ENCODE results near the gene MANBA.

Gene MANBA

GRCh38 chr4:102707150-102707549, 53.6 kb downstream of the MANBA start:
- no peak for DNase-seq (ENCODE audit: low read depth in 1 of 2, low spot score in 1 of 2)
- TF ChIP-seq JUND (IDR thresholded peaks at IDR 0.05; ENCODE audit: low read depth) = no peak
- in situ Hi-C loops (cut with HindIII; ENCODE audit: low pct_unique_long_range_greater_than_20kb, low sequenced_read_pairs) = no loop called here

- no peak for DNase-seq (ENCODE audit: low read depth in 1 of 2, low spot score in 1 of 2)
- TF ChIP-seq JUND (IDR thresholded peaks at IDR 0.05; ENCODE audit: low read depth) = no peak
- in situ Hi-C loops (cut with HindIII; ENCODE audit: low pct_unique_long_range_greater_than_20kb, low sequenced_read_pairs) = no loop called here
Observed at GRCh38 chr4:102705391-102705935, 55.3 kb downstream of the MANBA start.

- TF ChIP-seq JUND (IDR thresholded peaks at IDR 0.05; ENCODE audit: low read depth) = no peak
- no peak for DNase-seq (ENCODE audit: low read depth in 1 of 2, low spot score in 1 of 2)
- in situ Hi-C loops (cut with HindIII; ENCODE audit: low pct_unique_long_range_greater_than_20kb, low sequenced_read_pairs) = no loop called here
Observed at GRCh38 chr4:102696758-102697157, 64.0 kb downstream of the MANBA start.

GRCh38 chr4:102694791-102695190, 66.0 kb downstream of the MANBA start:
- TF ChIP-seq JUND (IDR thresholded peaks at IDR 0.05; ENCODE audit: low read depth) = no peak
- no peak for DNase-seq (ENCODE audit: low read depth in 1 of 2, low spot score in 1 of 2)
- in situ Hi-C loops (cut with HindIII; ENCODE audit: low pct_unique_long_range_greater_than_20kb, low sequenced_read_pairs) = no loop called here

- in situ Hi-C loops (cut with HindIII; ENCODE audit: low pct_unique_long_range_greater_than_20kb, low sequenced_read_pairs) = no loop called here
- no peak for DNase-seq (ENCODE audit: low read depth in 1 of 2, low spot score in 1 of 2)
- no peak for TF ChIP-seq JUND (IDR thresholded peaks at IDR 0.05; ENCODE audit: low read depth)
Observed at GRCh38 chr4:102693861-102694260, 66.9 kb downstream of the MANBA start.

- DNase-seq (ENCODE audit: low read depth in 1 of 2, low spot score in 1 of 2) = no peak
- no peak for TF ChIP-seq JUND (IDR thresholded peaks at IDR 0.05; ENCODE audit: low read depth)
- in situ Hi-C loops (cut with HindIII; ENCODE audit: low pct_unique_long_range_greater_than_20kb, low sequenced_read_pairs) = no loop called here
Observed at GRCh38 chr4:102693262-102693850, 67.4 kb downstream of the MANBA start.

- no peak for DNase-seq (ENCODE audit: low read depth in 1 of 2, low spot score in 1 of 2)
- TF ChIP-seq JUND (IDR thresholded peaks at IDR 0.05; ENCODE audit: low read depth) = no peak
- in situ Hi-C loops (cut with HindIII; ENCODE audit: low pct_unique_long_range_greater_than_20kb, low sequenced_read_pairs) = no loop called here
Observed at GRCh38 chr4:102692474-102692873, 68.3 kb downstream of the MANBA start.

- TF ChIP-seq JUND (IDR thresholded peaks at IDR 0.05; ENCODE audit: low read depth) = no peak
- in situ Hi-C loops (cut with HindIII; ENCODE audit: low pct_unique_long_range_greater_than_20kb, low sequenced_read_pairs) = no loop called here
Observed at GRCh38 chr4:102687982-102688433, 72.8 kb downstream of the MANBA start.

GRCh38 chr4:102687373-102687981, 73.3 kb downstream of the MANBA start:
- no peak for DNase-seq (ENCODE audit: low read depth in 1 of 2, low spot score in 1 of 2)
- TF ChIP-seq JUND (IDR thresholded peaks at IDR 0.05; ENCODE audit: low read depth) = no peak
- in situ Hi-C loops (cut with HindIII; ENCODE audit: low pct_unique_long_range_greater_than_20kb, low sequenced_read_pairs) = no loop called here

More at GRCh38 chr4:102687982-102688433, 72.8 kb downstream of the MANBA start:
- DNase-seq (ENCODE audit: low read depth in 1 of 2, low spot score in 1 of 2) = no peak

- in situ Hi-C loops (cut with HindIII; ENCODE audit: low pct_unique_long_range_greater_than_20kb, low sequenced_read_pairs) = no loop called here
- DNase-seq (ENCODE audit: low read depth in 1 of 2, low spot score in 1 of 2) = no peak
- TF ChIP-seq JUND (IDR thresholded peaks at IDR 0.05; ENCODE audit: low read depth) = no peak
Observed at GRCh38 chr4:102685768-102686167, 75.0 kb downstream of the MANBA start.

- TF ChIP-seq JUND (IDR thresholded peaks at IDR 0.05; ENCODE audit: low read depth) = no peak
Observed at GRCh38 chr4:102684610-102685052, 76.1 kb downstream of the MANBA start.

GRCh38 chr4:102683881-102684609, 76.7 kb downstream of the MANBA start:
- in situ Hi-C loops (cut with HindIII; ENCODE audit: low pct_unique_long_range_greater_than_20kb, low sequenced_read_pairs) = no loop called here
- no peak for TF ChIP-seq JUND (IDR thresholded peaks at IDR 0.05; ENCODE audit: low read depth)
- no peak for DNase-seq (ENCODE audit: low read depth in 1 of 2, low spot score in 1 of 2)

More at GRCh38 chr4:102684610-102685052, 76.1 kb downstream of the MANBA start:
- no peak for DNase-seq (ENCODE audit: low read depth in 1 of 2, low spot score in 1 of 2)
- in situ Hi-C loops (cut with HindIII; ENCODE audit: low pct_unique_long_range_greater_than_20kb, low sequenced_read_pairs) = no loop called here
